WTC11 (cell line): ENCODE results near the gene CYP4F2.

Experiments used
- CREB1 ChIP-seq: sonication (generic); formaldehyde crosslinking; IDR thresholded peaks from 2 replicates; pipeline ENCODE4 v1.8.0; 2023; ENCODE audit warnings: mild to moderate bottlenecking, missing genetic modification reagents
- ESRRA ChIP-seq: sonication (generic); formaldehyde crosslinking; IDR thresholded peaks from 2 replicates; pipeline ENCODE4 v1.8.1; 2022; ENCODE audit warnings: mild to moderate bottlenecking, missing genetic modification reagents, borderline replicate concordance
- SMAD3 ChIP-seq: sonication (generic); formaldehyde crosslinking; IDR thresholded peaks from 2 replicates; pipeline ENCODE4 v1.8.0; 2022; ENCODE audit warnings: missing genetic modification reagents, mild to moderate bottlenecking, borderline replicate concordance
- SP1 ChIP-seq: sonication (generic); formaldehyde crosslinking; conservative IDR thresholded peaks from 2 replicates; pipeline ENCODE4 v1.8.1; 2022; ENCODE audit warnings: missing genetic modification reagents
- TF ChIP-seq, protein P1 (sequence below): fragments of 200-600 bp; IDR thresholded peaks from 2 replicates; pipeline ENCODE4 v1.8.0; 2022; ENCODE audit warnings: antibody characterized with exemption
- TF ChIP-seq, protein P2 (sequence below): sonication (generic); formaldehyde crosslinking; IDR thresholded peaks from 2 replicates; pipeline ENCODE4 v1.8.1; 2022; ENCODE audit warnings: mild to moderate bottlenecking, moderate library complexity, missing genetic modification reagents
- TF ChIP-seq, protein P3 (sequence below): sonication (generic); formaldehyde crosslinking; IDR thresholded peaks from 2 replicates; pipeline ENCODE4 v1.8.0; 2022; ENCODE audit warnings: mild to moderate bottlenecking, missing genetic modification reagents
- TF ChIP-seq, protein P4 (sequence below): sonication (generic); formaldehyde crosslinking; conservative IDR thresholded peaks from 2 replicates; pipeline ENCODE4 v1.8.1; 2022; ENCODE audit warnings: mild to moderate bottlenecking, missing genetic modification reagents
- TF ChIP-seq, protein P5 (sequence below): sonication (generic); formaldehyde crosslinking; IDR thresholded peaks from 2 replicates; pipeline ENCODE4 v1.8.0; 2022; ENCODE audit warnings: mild to moderate bottlenecking, missing genetic modification reagents

DNA sequence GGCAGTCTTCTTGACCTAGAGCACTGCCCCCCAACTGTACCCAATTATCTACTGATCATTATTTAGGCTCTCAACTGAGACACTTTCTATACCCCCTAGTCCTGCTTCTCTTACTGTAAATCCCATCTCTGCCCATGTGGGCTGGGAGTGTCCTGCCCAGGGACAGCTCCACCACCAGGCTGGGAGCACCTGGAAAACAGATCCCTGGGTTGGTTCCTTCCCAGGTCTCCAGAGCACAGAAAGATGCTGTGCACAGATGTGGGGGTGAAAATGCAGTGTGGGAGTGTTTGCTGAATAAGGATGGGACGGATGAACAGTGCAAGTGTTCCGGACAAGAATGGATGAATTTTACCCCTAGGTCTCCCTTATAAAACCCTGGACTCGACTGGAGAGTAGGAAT is 12.7 kb downstream of the CYP4F2 start:
- TF ChIP-seq, protein P1, sequence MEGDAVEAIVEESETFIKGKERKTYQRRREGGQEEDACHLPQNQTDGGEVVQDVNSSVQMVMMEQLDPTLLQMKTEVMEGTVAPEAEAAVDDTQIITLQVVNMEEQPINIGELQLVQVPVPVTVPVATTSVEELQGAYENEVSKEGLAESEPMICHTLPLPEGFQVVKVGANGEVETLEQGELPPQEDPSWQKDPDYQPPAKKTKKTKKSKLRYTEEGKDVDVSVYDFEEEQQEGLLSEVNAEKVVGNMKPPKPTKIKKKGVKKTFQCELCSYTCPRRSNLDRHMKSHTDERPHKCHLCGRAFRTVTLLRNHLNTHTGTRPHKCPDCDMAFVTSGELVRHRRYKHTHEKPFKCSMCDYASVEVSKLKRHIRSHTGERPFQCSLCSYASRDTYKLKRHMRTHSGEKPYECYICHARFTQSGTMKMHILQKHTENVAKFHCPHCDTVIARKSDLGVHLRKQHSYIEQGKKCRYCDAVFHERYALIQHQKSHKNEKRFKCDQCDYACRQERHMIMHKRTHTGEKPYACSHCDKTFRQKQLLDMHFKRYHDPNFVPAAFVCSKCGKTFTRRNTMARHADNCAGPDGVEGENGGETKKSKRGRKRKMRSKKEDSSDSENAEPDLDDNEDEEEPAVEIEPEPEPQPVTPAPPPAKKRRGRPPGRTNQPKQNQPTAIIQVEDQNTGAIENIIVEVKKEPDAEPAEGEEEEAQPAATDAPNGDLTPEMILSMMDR, result no peak
- TF ChIP-seq SMAD3 (CRISPR knock-in tag) (no peak), ESRRA (CRISPR knock-in tag) (no peak), CREB1 (CRISPR knock-in tag) (no peak), SP1 (CRISPR knock-in tag) (no peak)
- TF ChIP-seq, protein P2, sequence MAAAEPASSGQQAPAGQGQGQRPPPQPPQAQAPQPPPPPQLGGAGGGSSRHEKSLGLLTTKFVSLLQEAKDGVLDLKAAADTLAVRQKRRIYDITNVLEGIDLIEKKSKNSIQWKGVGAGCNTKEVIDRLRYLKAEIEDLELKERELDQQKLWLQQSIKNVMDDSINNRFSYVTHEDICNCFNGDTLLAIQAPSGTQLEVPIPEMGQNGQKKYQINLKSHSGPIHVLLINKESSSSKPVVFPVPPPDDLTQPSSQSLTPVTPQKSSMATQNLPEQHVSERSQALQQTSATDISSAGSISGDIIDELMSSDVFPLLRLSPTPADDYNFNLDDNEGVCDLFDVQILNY (CRISPR knock-in tag), result no peak
- TF ChIP-seq, protein P3, sequence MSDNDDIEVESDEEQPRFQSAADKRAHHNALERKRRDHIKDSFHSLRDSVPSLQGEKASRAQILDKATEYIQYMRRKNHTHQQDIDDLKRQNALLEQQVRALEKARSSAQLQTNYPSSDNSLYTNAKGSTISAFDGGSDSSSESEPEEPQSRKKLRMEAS (CRISPR knock-in tag), result no peak
- TF ChIP-seq, protein P4, sequence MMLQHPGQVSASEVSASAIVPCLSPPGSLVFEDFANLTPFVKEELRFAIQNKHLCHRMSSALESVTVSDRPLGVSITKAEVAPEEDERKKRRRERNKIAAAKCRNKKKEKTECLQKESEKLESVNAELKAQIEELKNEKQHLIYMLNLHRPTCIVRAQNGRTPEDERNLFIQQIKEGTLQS (CRISPR knock-in tag), result no peak
- TF ChIP-seq, protein P5, sequence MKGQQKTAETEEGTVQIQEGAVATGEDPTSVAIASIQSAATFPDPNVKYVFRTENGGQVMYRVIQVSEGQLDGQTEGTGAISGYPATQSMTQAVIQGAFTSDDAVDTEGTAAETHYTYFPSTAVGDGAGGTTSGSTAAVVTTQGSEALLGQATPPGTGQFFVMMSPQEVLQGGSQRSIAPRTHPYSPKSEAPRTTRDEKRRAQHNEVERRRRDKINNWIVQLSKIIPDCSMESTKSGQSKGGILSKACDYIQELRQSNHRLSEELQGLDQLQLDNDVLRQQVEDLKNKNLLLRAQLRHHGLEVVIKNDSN (CRISPR knock-in tag), result no peak
